Ovary (tissue), 9 donors: ENCODE results near the gene LRRC8A. TPM values are rescaled to one million over a fixed set of nuclear protein-coding genes. Genes with fewer than 3 reads are reported as not detected.
A peak's percentile ranks its signal among the peaks of the same experiment; 100 is the strongest.

Experiments used
- DNase-seq, 5 donors: peaks; one replicate each; pipeline ENCODE4 v3.0.0-alpha.2; 2019 to 2020
- H3K27ac ChIP-seq, 2 donors: fragments of 200-600 bp; one replicate each; pipeline versions ENCODE4 v1.5.1 to v1.8.0; 2019 to 2022
- H3K27me3 ChIP-seq: fragments of 200-600 bp; one replicate; pipeline ENCODE4 v1.8.0; 2022
- H3K36me3 ChIP-seq: fragments of 200-600 bp; sonication (generic); one replicate; pipeline ENCODE4 v1.5.1; 2019
- H3K4me1 ChIP-seq: one replicate; pipeline ENCODE4 v1.8.1; 2013; ENCODE audit warnings: mild to moderate bottlenecking, moderate library complexity; ENCODE audit not compliant: insufficient read depth
- H3K4me3 ChIP-seq: fragments of 200-600 bp; sonication (generic); one replicate; pipeline ENCODE4 v1.5.1; 2017
- H3K9me3 ChIP-seq, 2 donors: fragments of 200-600 bp in 1 of 2; sonication (generic) in 1 of 2; one replicate each; pipeline versions ENCODE4 v1.5.1 to v1.8.1; 2013 to 2019; ENCODE audit warnings: mild to moderate bottlenecking in 1 of 2, moderate library complexity in 1 of 2
- CTCF ChIP-seq, 3 donors: fragments of 450-650 bp in 2 of 3; fragments of 200-600 bp in 1 of 3; IDR thresholded peaks; one replicate each; pipeline versions ENCODE4 v1.5.1 to v1.8.0; 2016 to 2022; ENCODE audit warnings: antibody characterized with exemption in 3 of 3, mild to moderate bottlenecking in 1 of 3
- EP300 ChIP-seq: sonication (generic); formaldehyde crosslinking; IDR thresholded peaks from one replicate; pipeline ENCODE4 v1.6.1; 2017; ENCODE audit warnings: antibody characterized with exemption
- POLR2A ChIP-seq: fragments of 450-650 bp; IDR thresholded peaks from one replicate; pipeline ENCODE4 v1.6.1; 2017; ENCODE audit warnings: antibody characterized with exemption, mild to moderate bottlenecking, moderate library complexity
- WGBS, 3 donors: extraction: QIAGEN DNeasy Blood & Tissue Kit in 1 of 3; methylation state at CpG; one replicate each; pipeline versions ENCODE4 v1.1.5 to v1.1.7; 2013 to 2017; 5-methylcytosine and 5-hydroxymethylcytosine counted together
- intact Hi-C, 4 donors: fragments of 100-400 bp; cut with DNase I; formaldehyde crosslinking; loops; one replicate each; pipeline versions ENCODE4 v1.11.0 to v1.15.1; 2022 to 2023
- polyA plus RNA-seq, 2 donors: library from polyadenylated mRNA; stranded (reverse); fragments of 200-250 nt in 1 of 2; fragments of 350-450 nt in 1 of 2; fragmentation: Illumina TruSeq in 1 of 2; extraction: RNeasy Lipid Tissue Mini Kit (QIAGEN cat#74804) in 1 of 2; gene quantifications; one replicate each; pipeline ENCODE4 v1.2.3, GENCODE V29; 2013 to 2014
- total RNA-seq, 7 donors: library from RNA; depleted of rRNA in 2 of 7; stranded (reverse); fragments of >200 nt in 2 of 7; fragmentation: NEBNext Ultra II Directional in 3 of 7; extraction: Animal tissue kit (Norgen Biotek cat#: 25700) in 3 of 7; gene quantifications; one replicate each; pipeline versions ENCODE4 v1.1.0 to v1.2.4, GENCODE V29; 2016 to 2023
- donor health status: DM: no; HTN: no; CAD: no; lungs with moderate emphysema.
- donor health status: DM: no; HTN: no; CAD: no.
- donor health status: Bipolar disorder and iron deficiency.
- donor health status: DM: yes; HTN: yes; CAD: no.
- donor health status: DM: no; HTN: no; CAD: no.
- donor health status: DM: yes; HTN: yes; CAD: no.

LRRC8A gene
- total and polyA plus RNA-seq, 9 donors = 18.1 to 39.7 (median 26.4) TPM

- no peak for DNase-seq
- Histone ChIP-seq H3K4me1 (peaks cover 31% of the 10 kb centered on the region), H3K27ac (no peak overlapping the region), H3K27me3 (no peaks in the 10 kb centered on the region), H3K9me3 (no peaks in the 10 kb centered on the region), H3K4me3 (no peak overlapping the region), H3K36me3 (no peaks in the 10 kb centered on the region)
- 83 to 87% (median 84%) methylated on average over 6 of the region's 6 CpGs for WGBS, 3 donors
- intact Hi-C loops = no loop called here
- TF ChIP-seq EP300 = no peak
- TF ChIP-seq CTCF (IDR thresholded peaks at IDR 0.05) = no peak
- TF ChIP-seq POLR2A = no peak
These were observed 29.0 kb downstream of the LRRC8A start for GRCh38 chr9:128910906-128911305.

GRCh38 chr9:128911529-128912035 lies 29.6 kb downstream of the LRRC8A start:
- Histone ChIP-seq H3K36me3 (no peaks in the 10 kb centered on the region), H3K4me1 (peaks cover 37% of the 10 kb centered on the region), H3K4me3 (no peak overlapping the region), H3K9me3 (no peaks in the 10 kb centered on the region), H3K27me3 (no peaks in the 10 kb centered on the region), H3K27ac (no peak overlapping the region)
- TF ChIP-seq POLR2A (no peak), CTCF (IDR thresholded peaks at IDR 0.05) (no peak), EP300 (no peak)
- WGBS, 3 donors = 44 to 59% (median 55%) methylated on average over 8 of the region's 8 CpGs
- DNase-seq = no peak
- intact Hi-C loops = no loop called here

GRCh38 chr9:128912270-128912853 lies 30.4 kb downstream of the LRRC8A start:
- peaks cover 41% of the 10 kb centered on the region for H3K4me1 ChIP-seq
- WGBS, 3 donors = 68 to 71% (median 68%) methylated on average over 15 of the region's 15 CpGs
- H3K36me3 ChIP-seq = no peaks in the 10 kb centered on the region
- H3K27ac ChIP-seq = no peak overlapping the region
- H3K9me3 ChIP-seq = no peaks in the 10 kb centered on the region
- H3K27me3 ChIP-seq = no peaks in the 10 kb centered on the region
- H3K4me3 ChIP-seq = no peak overlapping the region
- DNase-seq = no peak
- no peak for TF ChIP-seq CTCF (IDR thresholded peaks at IDR 0.05)
- no peak for TF ChIP-seq EP300
- TF ChIP-seq POLR2A = no peak
- intact Hi-C loops = no loop called here

GRCh38 chr9:128913048-128913900 lies 31.3 kb downstream of the LRRC8A start:
- no peaks in the 10 kb centered on the region for H3K9me3 ChIP-seq
- 52 to 55% (median 53%) methylated on average over 15 of the region's 15 CpGs for WGBS, 3 donors
- peak overlapping the region; percentile 1 to 46 for H3K27ac ChIP-seq
- no peak for TF ChIP-seq EP300
- TF ChIP-seq POLR2A = no peak
- no peak for TF ChIP-seq CTCF (IDR thresholded peaks at IDR 0.05)
- no peaks in the 10 kb centered on the region for H3K36me3 ChIP-seq
- no peaks in the 10 kb centered on the region for H3K27me3 ChIP-seq
- no peak for DNase-seq
- no peak overlapping the region for H3K4me3 ChIP-seq
- intact Hi-C loops = no loop called here
- peaks cover 43% of the 10 kb centered on the region for H3K4me1 ChIP-seq
